Ascending aorta (tissue), 2 donors: ENCODE measurements around the gene AUTS2. TPM values are rescaled to one million over a fixed set of nuclear protein-coding genes. Genes with fewer than 3 reads are reported as not detected.

ENCODE experiments used
- DNase-seq, 2 donors: peaks; one replicate each; pipeline ENCODE4 v3.0.0-alpha.2; 2019; ENCODE audit warnings: low spot score in 2 of 2
- H3K27ac ChIP-seq, 2 donors: fragments of 200-600 bp; sonication (generic); one replicate each; pipeline ENCODE4 v1.5.1; 2016 to 2017; ENCODE audit warnings: mild to moderate bottlenecking in 1 of 2
- H3K27me3 ChIP-seq: fragments of 200-600 bp; sonication (generic); one replicate; pipeline ENCODE4 v1.5.1; 2017
- H3K36me3 ChIP-seq, 2 donors: fragments of 200-600 bp; sonication (generic); one replicate each; pipeline ENCODE4 v1.5.1; 2016
- H3K4me1 ChIP-seq, 2 donors: fragments of 200-600 bp; sonication (generic); one replicate each; pipeline ENCODE4 v1.5.1; 2016 to 2017; ENCODE audit warnings: mild to moderate bottlenecking in 1 of 2
- H3K4me3 ChIP-seq, 2 donors: fragments of 200-600 bp; sonication (generic); one replicate each; pipeline ENCODE4 v1.5.1; 2016 to 2017; ENCODE audit warnings: mild to moderate bottlenecking in 1 of 2
- H3K9me3 ChIP-seq, 2 donors: fragments of 200-600 bp; sonication (generic); one replicate each; pipeline ENCODE4 v1.5.1; 2016
- intact Hi-C: fragments of 100-400 bp; cut with DNase I; formaldehyde crosslinking; loops from one replicate; pipeline ENCODE4 v1.15.1; 2023
- total RNA-seq: library from RNA; depleted of rRNA; stranded (reverse); fragments of >200 nt; gene quantifications from one replicate; pipeline ENCODE4 v1.1.0, GENCODE V29; 2016
- TF ChIP-seq, protein P1 (sequence below), 3 experiments: fragments of 200-600 bp in 2 of 3; fragments of 450-650 bp in 1 of 3; sonication (generic) in 2 of 3; IDR thresholded peaks; one replicate each; pipeline ENCODE4 v1.5.1; 2016 to 2019; ENCODE audit warnings: antibody characterized with exemption in 3 of 3, mild to moderate bottlenecking in 1 of 3, moderate library complexity in 1 of 3

AUTS2 gene
- total RNA-seq, 1 donor from 2014 or later = 90.4 TPM

DNA sequence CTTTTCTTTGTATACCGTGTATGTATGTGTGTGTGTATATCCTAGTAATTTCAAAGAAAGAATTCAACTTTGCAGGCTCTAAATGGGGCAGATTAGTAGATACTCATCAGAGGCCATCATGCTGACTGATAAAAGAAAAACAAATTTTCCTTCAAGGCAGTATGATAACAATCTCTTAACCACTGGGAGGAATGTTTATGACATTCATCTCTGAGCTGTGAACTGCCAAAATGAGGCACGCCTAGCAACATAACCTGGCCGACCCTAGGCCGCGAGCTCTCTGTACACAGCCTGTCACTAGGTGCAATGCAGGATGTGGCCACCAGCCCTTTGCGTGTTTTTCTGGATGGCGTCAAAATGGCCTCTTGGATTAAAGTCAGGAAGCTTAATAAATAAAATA is 1190.0 kb downstream of the AUTS2 start:
- H3K4me1 ChIP-seq = no peaks in the 10 kb centered on the region
- H3K27me3 ChIP-seq = no peaks in the 10 kb centered on the region
- no peak for DNase-seq
- intact Hi-C loops = no loop called here
- TF ChIP-seq, protein P1, sequence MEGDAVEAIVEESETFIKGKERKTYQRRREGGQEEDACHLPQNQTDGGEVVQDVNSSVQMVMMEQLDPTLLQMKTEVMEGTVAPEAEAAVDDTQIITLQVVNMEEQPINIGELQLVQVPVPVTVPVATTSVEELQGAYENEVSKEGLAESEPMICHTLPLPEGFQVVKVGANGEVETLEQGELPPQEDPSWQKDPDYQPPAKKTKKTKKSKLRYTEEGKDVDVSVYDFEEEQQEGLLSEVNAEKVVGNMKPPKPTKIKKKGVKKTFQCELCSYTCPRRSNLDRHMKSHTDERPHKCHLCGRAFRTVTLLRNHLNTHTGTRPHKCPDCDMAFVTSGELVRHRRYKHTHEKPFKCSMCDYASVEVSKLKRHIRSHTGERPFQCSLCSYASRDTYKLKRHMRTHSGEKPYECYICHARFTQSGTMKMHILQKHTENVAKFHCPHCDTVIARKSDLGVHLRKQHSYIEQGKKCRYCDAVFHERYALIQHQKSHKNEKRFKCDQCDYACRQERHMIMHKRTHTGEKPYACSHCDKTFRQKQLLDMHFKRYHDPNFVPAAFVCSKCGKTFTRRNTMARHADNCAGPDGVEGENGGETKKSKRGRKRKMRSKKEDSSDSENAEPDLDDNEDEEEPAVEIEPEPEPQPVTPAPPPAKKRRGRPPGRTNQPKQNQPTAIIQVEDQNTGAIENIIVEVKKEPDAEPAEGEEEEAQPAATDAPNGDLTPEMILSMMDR (IDR thresholded peaks at IDR 0.05) = no peak
- H3K27ac ChIP-seq = no peak overlapping the region
- no peak overlapping the region for H3K4me3 ChIP-seq
- peaks cover 67 to 94% of the 10 kb centered on the region in 2 donors for H3K36me3 ChIP-seq
- no peaks in the 10 kb centered on the region for H3K9me3 ChIP-seq

DNA sequence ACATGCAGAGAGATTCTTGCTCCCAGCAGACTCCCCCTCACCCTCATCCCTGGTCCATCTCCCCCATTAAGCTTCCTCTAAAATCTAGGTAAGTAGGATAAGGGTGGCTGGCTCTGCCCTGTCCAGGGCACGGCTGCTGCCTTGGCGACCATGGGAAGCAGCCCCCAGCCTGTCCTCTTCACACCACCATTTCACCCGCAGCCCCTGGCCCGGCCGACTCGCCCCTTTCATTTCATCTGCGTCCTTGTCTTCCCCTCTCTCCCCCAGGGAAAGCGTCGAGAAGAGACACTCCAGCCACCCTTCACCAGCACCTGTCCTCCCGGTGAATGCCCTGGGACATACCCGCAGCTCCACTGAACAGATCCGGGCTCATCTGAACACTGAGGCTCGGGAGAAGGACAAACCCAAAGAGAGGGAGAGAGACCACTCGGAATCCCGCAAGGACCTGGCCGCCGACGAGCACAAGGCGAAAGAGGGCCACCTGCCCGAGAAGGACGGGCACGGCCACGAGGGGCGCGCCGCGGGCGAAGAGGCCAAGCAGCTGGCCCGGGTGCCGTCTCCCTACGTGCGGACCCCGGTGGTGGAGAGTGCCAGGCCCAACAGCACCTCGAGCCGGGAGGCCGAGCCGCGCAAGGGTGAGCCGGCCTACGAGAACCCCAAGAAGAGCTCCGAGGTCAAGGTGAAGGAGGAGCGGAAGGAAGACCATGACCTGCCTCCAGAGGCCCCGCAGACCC is 1191.4 kb downstream of the AUTS2 start:
- no peaks in the 10 kb centered on the region for H3K4me1 ChIP-seq
- no peaks in the 10 kb centered on the region for H3K9me3 ChIP-seq
- DNase-seq = no peak
- H3K36me3 ChIP-seq = peaks cover 55 to 82% of the 10 kb centered on the region in 2 donors
- intact Hi-C loops = no loop called here
- TF ChIP-seq, protein P1 (IDR thresholded peaks at IDR 0.05) = no peak
- no peak overlapping the region for H3K27ac ChIP-seq
- no peak overlapping the region for H3K4me3 ChIP-seq
- no peaks in the 10 kb centered on the region for H3K27me3 ChIP-seq

DNA sequence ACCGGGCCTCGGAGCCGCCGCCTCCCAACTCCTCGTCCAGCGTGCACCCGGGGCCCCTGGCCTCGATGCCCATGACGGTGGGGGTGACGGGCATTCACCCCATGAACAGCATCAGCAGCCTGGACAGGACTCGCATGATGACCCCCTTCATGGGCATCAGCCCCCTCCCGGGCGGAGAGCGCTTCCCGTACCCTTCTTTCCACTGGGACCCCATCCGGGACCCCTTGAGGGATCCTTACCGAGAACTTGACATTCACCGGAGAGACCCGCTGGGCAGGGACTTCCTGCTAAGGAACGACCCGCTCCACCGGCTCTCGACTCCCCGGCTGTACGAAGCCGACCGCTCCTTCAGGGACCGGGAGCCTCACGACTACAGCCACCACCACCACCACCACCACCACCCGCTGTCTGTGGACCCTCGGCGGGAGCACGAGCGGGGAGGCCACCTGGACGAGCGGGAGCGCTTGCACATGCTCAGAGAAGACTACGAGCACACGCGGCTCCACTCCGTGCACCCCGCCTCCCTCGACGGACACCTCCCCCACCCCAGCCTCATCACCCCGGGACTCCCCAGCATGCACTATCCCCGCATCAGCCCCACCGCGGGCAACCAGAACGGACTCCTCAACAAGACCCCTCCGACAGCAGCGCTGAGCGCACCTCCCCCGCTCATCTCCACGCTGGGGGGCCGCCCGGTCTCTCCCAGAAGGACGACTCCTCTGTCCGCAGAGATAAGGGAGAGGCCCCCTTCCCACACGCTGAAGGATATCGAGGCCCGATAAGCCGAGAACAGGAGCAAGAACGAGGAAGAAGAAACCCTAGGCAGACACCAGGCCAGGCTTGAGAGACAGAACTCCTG is 1192.2 kb downstream of the AUTS2 start:
- Histone ChIP-seq H3K27me3 (no peaks in the 10 kb centered on the region), H3K4me3 (no peak overlapping the region), H3K27ac (no peak overlapping the region), H3K9me3 (no peaks in the 10 kb centered on the region), H3K4me1 (no peaks in the 10 kb centered on the region), H3K36me3 (peaks cover 47 to 74% of the 10 kb centered on the region in 2 donors)
- no peak for DNase-seq
- TF ChIP-seq, protein P1 (IDR thresholded peaks at IDR 0.05) = no peak
- intact Hi-C loops = no loop called here

DNA sequence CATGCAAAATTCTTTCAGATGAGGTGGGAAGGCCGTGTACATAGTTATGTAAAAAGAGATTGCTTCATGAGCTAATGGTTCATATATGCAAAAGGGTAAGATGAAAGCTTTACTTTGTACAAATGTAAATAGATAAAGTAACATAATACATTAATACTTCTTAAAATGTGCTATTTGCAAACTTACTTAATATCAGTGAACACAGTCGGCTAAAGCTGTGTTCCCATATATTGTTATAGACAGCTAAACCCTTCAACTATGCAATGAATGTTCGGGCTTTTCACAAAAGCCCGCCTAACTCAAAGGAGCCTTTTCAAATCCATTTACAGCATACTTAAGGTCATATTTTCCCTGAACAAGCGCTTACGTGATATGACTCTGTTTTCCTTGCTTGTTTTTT is 1193.1 kb downstream of the AUTS2 start:
- Histone ChIP-seq H3K27ac (no peak overlapping the region), H3K27me3 (no peaks in the 10 kb centered on the region), H3K4me1 (no peaks in the 10 kb centered on the region), H3K36me3 (peaks cover 38 to 65% of the 10 kb centered on the region in 2 donors), H3K9me3 (no peaks in the 10 kb centered on the region), H3K4me3 (no peak overlapping the region)
- DNase-seq = no peak
- TF ChIP-seq, protein P1 (IDR thresholded peaks at IDR 0.05) = no peak
- intact Hi-C loops = no loop called here

DNA sequence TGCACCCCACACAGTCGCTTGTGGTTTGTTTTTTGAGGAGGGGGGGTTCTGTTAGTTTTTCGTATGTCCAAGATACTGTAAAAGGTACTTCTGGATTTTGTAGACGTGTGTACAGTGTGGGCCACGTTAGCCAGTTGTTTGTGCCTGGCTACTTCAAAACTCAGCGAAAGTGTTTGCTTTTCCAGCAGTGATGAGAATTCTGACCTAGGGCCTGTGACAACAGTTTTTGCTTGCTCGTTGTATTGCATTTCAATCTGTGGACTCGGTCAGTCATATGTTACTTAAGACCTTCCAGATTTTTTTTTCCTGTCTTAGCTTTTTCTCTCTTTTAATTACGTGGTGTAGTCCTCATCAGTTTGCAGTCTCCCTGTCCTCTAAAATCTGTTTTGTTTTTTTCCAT is 1194.8 kb downstream of the AUTS2 start:
- H3K4me3 ChIP-seq = no peak overlapping the region
- H3K27me3 ChIP-seq = no peaks in the 10 kb centered on the region
- DNase-seq = no peak
- intact Hi-C loops = no loop called here
- H3K9me3 ChIP-seq = no peaks in the 10 kb centered on the region
- H3K4me1 ChIP-seq = no peaks in the 10 kb centered on the region
- TF ChIP-seq, protein P1 (IDR thresholded peaks at IDR 0.05) = no peak
- no peak overlapping the region for H3K27ac ChIP-seq
- H3K36me3 ChIP-seq = peaks cover 28 to 48% of the 10 kb centered on the region in 2 donors
